Uterus (tissue), 4 donors: ENCODE results near the gene MAP2K7. TPM values are rescaled to one million over a fixed set of nuclear protein-coding genes. Genes with fewer than 3 reads are reported as not detected.
"Not testable (repeated sequence)": the region's sequence is repeated elsewhere in the genome, so short reads cannot be mapped to it uniquely, and the experiment has no call there.

Experiments
- DNase-seq, 2 donors: peaks; one replicate each; pipeline ENCODE4 v3.0.0-alpha.2; 2019 to 2020
- H3K27ac ChIP-seq, 2 donors: fragments of 200-600 bp; sonication (generic); 1 replicate in 1 of 2; 2 replicates in 1 of 2; pipeline ENCODE4 v1.5.1; 2016 to 2018
- H3K27me3 ChIP-seq, 2 donors: fragments of 200-600 bp; sonication (generic); one replicate each; pipeline ENCODE4 v1.5.1; 2018 to 2019; ENCODE audit warnings: control low read depth in 1 of 2
- H3K36me3 ChIP-seq, 2 donors: fragments of 200-600 bp; sonication (generic); one replicate each; pipeline ENCODE4 v1.5.1; 2019; ENCODE audit warnings: control low read depth in 1 of 2
- H3K4me1 ChIP-seq, 2 donors: fragments of 200-600 bp; sonication (generic); one replicate each; pipeline ENCODE4 v1.5.1; 2018 to 2019; ENCODE audit warnings: control low read depth in 1 of 2
- H3K4me3 ChIP-seq, 2 donors: fragments of 200-600 bp; sonication (generic); 1 replicate in 1 of 2; 2 replicates in 1 of 2; pipeline ENCODE4 v1.5.1; 2018 to 2019; ENCODE audit warnings: mild to moderate bottlenecking in 1 of 2
- H3K9me3 ChIP-seq, 2 donors: fragments of 200-600 bp; sonication (generic); one replicate each; pipeline ENCODE4 v1.5.1; 2019; ENCODE audit warnings: control low read depth in 1 of 2
- CTCF ChIP-seq, 4 experiments: fragments of 200-600 bp in 2 of 4; fragments of 450-650 bp in 2 of 4; sonication (generic) in 2 of 4; IDR thresholded peaks; one replicate each; pipeline ENCODE4 v1.5.1; 2016 to 2019; ENCODE audit warnings: antibody characterized with exemption in 4 of 4, mild to moderate bottlenecking in 2 of 4, moderate library complexity in 1 of 4
- POLR2A ChIP-seq, 2 donors: fragments of 450-650 bp; IDR thresholded peaks; one replicate each; pipeline ENCODE4 v1.6.1; 2016; ENCODE audit warnings: antibody characterized with exemption in 2 of 2, mild to moderate bottlenecking in 1 of 2, moderate library complexity in 1 of 2
- intact Hi-C: fragments of 100-400 bp; cut with DNase I; formaldehyde crosslinking; loops from one replicate; pipeline ENCODE4 v1.15.1; 2023; ENCODE audit warnings: low total_unique reads
- total RNA-seq, 4 donors: library from RNA; depleted of rRNA in 3 of 4; stranded (reverse); fragments of >200 nt in 3 of 4; gene quantifications; one replicate each; pipeline versions ENCODE4 v1.1.0 to v1.2.4, GENCODE V29; 2014 to 2023
- donor health status: DM: yes; HTN: yes; CAD: no.

Gene MAP2K7
- total RNA-seq, 4 donors from 2014 or later, result 0.59 to 40.2 (median 9.4) TPM

- no peaks in the 10 kb centered on the region for H3K4me1 ChIP-seq
- H3K4me3 ChIP-seq, result no peak overlapping the region
- no peaks in the 10 kb centered on the region for H3K36me3 ChIP-seq
- no peaks in the 10 kb centered on the region for H3K9me3 ChIP-seq
- no peaks in the 10 kb centered on the region for H3K27me3 ChIP-seq
- DNase-seq, result no peak
- intact Hi-C loops, result no loop called here
- TF ChIP-seq POLR2A (IDR thresholded peaks at IDR 0.05), result no peak
- TF ChIP-seq CTCF (IDR thresholded peaks at IDR 0.05), result no peak
- H3K27ac ChIP-seq, result no peak overlapping the region
Measured at GRCh38 chr19:7959211-7959610, 55.5 kb downstream of the MAP2K7 start.

- H3K4me1 ChIP-seq, DNase-seq, H3K27me3 ChIP-seq, H3K4me3 ChIP-seq, H3K27ac ChIP-seq, intact Hi-C loops, H3K9me3 ChIP-seq, H3K36me3 ChIP-seq: not testable (repeated sequence)
Measured at GRCh38 chr19:7961082-7961481, 57.4 kb downstream of the MAP2K7 start.

GRCh38 chr19:7961920-7962626 lies 58.4 kb downstream of the MAP2K7 start:
- intact Hi-C loops, result no loop called here
- Histone ChIP-seq H3K9me3 (no peaks in the 10 kb centered on the region), H3K4me3 (no peak overlapping the region), H3K36me3 (no peaks in the 10 kb centered on the region), H3K27ac (no peak overlapping the region), H3K4me1 (no peaks in the 10 kb centered on the region), H3K27me3 (no peaks in the 10 kb centered on the region)
- DNase-seq, result no peak
- TF ChIP-seq POLR2A (IDR thresholded peaks at IDR 0.05) (no peak), CTCF (IDR thresholded peaks at IDR 0.05) (no peak)

GRCh38 chr19:7962644-7963268 lies 59.1 kb downstream of the MAP2K7 start:
- no peak for DNase-seq
- Histone ChIP-seq H3K27me3 (no peaks in the 10 kb centered on the region), H3K36me3 (no peaks in the 10 kb centered on the region), H3K4me1 (no peaks in the 10 kb centered on the region), H3K27ac (no peak overlapping the region), H3K4me3 (no peak overlapping the region), H3K9me3 (no peaks in the 10 kb centered on the region)
- intact Hi-C loops, result no loop called here
- TF ChIP-seq CTCF (IDR thresholded peaks at IDR 0.05), result no peak
- no peak for TF ChIP-seq POLR2A (IDR thresholded peaks at IDR 0.05)

- no peak for DNase-seq
- H3K36me3 ChIP-seq, result no peaks in the 10 kb centered on the region
- no peaks in the 10 kb centered on the region for H3K27me3 ChIP-seq
- no peaks in the 10 kb centered on the region for H3K4me1 ChIP-seq
- no peak for TF ChIP-seq POLR2A (IDR thresholded peaks at IDR 0.05)
- TF ChIP-seq CTCF (IDR thresholded peaks at IDR 0.05), result no peak
- no peak overlapping the region for H3K27ac ChIP-seq
- no peaks in the 10 kb centered on the region for H3K9me3 ChIP-seq
- intact Hi-C loops, result no loop called here
- H3K4me3 ChIP-seq, result no peak overlapping the region
Measured at GRCh38 chr19:7963566-7963965, 59.9 kb downstream of the MAP2K7 start.

Other genes starting within 250 kb of the MAP2K7 start
- not detected for gene RETN, start 234.8 kb upstream of the MAP2K7 start, total RNA-seq
- under 1 TPM in 1 of 4 donors, not detected in 3; 0.67 TPM for gene MCEMP1, start 226.8 kb upstream of the MAP2K7 start, total RNA-seq
- 100 to 1,000 TPM in 1 of 4 donors, 10 to 100 TPM in 3; 12.4 to 156 (median 41.0) TPM for gene TRAPPC5, start 223.0 kb upstream of the MAP2K7 start, total RNA-seq
- under 1 TPM in 1 of 4 donors, not detected in 3; 0.28 TPM for gene FCER2, start 201.7 kb upstream of the MAP2K7 start, total RNA-seq
- not detected for gene CLEC4G, start 171.8 kb upstream of the MAP2K7 start, total RNA-seq
- gene CD209, start 156.3 kb upstream of the MAP2K7 start, total RNA-seq, result 10 to 100 TPM in 1 of 4 donors, 1 to 10 TPM in 2, not detected in 1; 2.6 to 14.4 (median 8.8) TPM
- under 1 TPM in 1 of 4 donors, not detected in 3; 0.62 TPM for gene CLEC4M, start 140.6 kb upstream of the MAP2K7 start, total RNA-seq
- 10 to 100 TPM in 3 of 4 donors, 1 to 10 TPM in 1; 9.1 to 14.9 (median 12.4) TPM for gene EVI5L, start 73.7 kb upstream of the MAP2K7 start, total RNA-seq
- gene PRR36, start 29.5 kb upstream of the MAP2K7 start, total RNA-seq, result under 1 TPM in 2 of 4 donors, not detected in 2; 0.35 to 0.85 TPM
- gene LRRC8E, start 15.4 kb upstream of the MAP2K7 start, total RNA-seq, result 1 to 10 TPM in 1 of 4 donors, under 1 TPM in 1, not detected in 2; 0.15 to 2.1 TPM
- gene TGFBR3L, start 11.0 kb downstream of the MAP2K7 start, total RNA-seq, result 1 to 10 TPM in 1 of 4 donors, not detected in 3; 5.2 TPM
- gene SNAPC2, start 16.5 kb downstream of the MAP2K7 start, total RNA-seq, result 10 to 100 TPM; 11.8 to 66.8 (median 19.0) TPM
- gene CTXN1, start 22.3 kb downstream of the MAP2K7 start, total RNA-seq, result 10 to 100 TPM in 2 of 4 donors, 1 to 10 TPM in 1, not detected in 1; 7.2 to 47.1 (median 14.9) TPM
- gene TIMM44, start 39.8 kb downstream of the MAP2K7 start, total RNA-seq, result 100 to 1,000 TPM in 1 of 4 donors, 10 to 100 TPM in 3; 41.1 to 117 (median 62.9) TPM
- 10 to 100 TPM; 14.1 to 71.7 (median 39.3) TPM for gene ELAVL1, start 101.8 kb downstream of the MAP2K7 start, total RNA-seq
- gene CCL25, start 148.9 kb downstream of the MAP2K7 start, total RNA-seq, result not detected
- 10 to 100 TPM in 1 of 4 donors, under 1 TPM in 1, not detected in 2; 0.06 to 32.8 TPM for gene FBN3, start 245.7 kb downstream of the MAP2K7 start, total RNA-seq